LoVo (cell line): Measurements from ENCODE around the gene COQ8A.

Source experiments
- DNase-seq: peaks from one replicate; pipeline ENCODE4 v3.0.0-alpha.2; 2016; ENCODE audit warnings: low spot score

The COQ8A gene

DNA sequence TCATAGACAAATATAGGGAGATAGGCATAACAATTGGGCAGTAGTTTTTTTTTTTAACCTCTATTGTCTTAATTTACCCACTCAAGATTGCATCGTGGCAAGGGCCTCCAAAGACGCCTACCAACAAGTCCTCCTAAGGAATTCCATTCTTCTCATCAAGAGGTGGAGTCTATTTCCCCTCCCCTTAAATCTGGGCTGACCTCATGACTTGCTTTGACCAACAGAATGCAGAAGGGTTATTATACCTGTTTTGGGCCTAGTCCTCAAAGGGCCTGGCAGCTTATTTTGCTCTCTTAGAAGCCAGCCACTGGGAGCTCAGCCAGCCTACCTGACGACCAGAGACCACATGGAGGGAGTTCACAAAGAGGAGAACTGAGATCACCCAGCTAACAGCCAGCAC, 92.3 kb downstream of the COQ8A start:
- DNase-seq, result no peak

DNA sequence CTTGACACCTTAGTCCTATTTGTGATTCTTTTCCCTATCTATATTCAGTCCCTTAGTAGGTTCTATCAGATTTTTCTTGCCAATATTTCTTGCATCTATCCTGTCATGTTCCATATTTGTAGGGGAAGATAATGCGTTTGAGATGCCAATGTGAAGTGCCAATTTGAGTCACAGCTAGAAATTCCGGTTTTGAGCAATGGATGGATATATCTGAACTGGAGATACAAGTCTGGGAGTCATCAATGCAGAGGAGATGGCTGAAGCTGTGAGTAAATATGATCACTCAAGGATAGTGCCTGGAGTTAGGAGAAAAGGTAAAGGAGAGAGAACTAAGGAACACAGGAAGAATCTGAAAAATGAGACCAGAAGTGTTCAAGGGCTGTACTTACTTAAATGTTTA, 93.8 kb downstream of the COQ8A start:
- no peak for DNase-seq

DNA sequence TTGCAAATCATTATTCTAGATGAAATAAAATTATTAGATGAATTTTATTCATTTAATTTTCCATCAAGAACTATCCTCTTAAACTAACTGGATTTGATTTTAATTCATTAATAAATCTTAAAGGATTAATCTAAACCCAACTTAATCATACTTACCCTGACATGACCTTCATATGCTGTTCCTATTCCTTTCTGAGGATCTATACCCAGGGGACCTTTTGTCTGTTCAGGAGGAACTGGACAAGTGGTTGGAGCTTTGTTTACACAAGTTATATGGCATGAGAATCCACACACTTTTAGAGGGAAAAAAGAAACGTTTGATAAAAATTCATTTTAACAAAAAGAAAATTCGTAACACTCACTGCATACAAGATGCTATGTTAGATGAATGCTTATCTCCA, 95.2 kb downstream of the COQ8A start:
- DNase-seq, result no peak

DNA sequence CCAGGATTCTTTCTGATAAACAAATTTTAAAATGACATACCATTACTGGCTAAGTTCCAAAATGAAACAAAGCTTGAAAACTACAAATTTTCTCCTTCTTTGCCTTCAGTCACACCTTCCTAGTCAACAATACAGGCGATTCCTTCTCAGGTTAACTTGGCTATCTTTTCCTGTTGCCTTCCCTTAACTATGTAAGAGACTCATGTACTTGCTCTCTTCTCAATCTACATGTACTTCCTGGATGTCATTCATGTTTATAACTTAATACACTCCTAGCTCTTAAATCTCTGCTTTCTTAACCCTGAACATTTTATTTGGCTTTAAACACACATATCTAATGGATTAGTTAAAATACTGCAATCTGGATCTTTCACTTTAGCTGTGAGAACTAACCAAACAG, 97.0 kb downstream of the COQ8A start:
- DNase-seq, result no peak
